ENCODE results near the gene DDX1. TPM values are rescaled to one million over a fixed set of nuclear protein-coding genes. Genes with fewer than 3 reads are reported as not detected.

DDX1 gene
- total RNA-seq, 2 donors from 2014 or later: 27.6 to 35.0 TPM

- Mint-ChIP-seq H3K27ac (no peak overlapping the region), H3K4me1 (peaks cover 22% of the 10 kb centered on the region), H3K27me3 (no peaks in the 10 kb centered on the region), H3K4me3 (no peak overlapping the region), H3K36me3 (ENCODE audit: low read depth) (peaks cover 8% of the 10 kb centered on the region)
- DNase-seq: no peak
- no peaks in the 10 kb centered on the region for H3K9me3 ChIP-seq (ENCODE audit: control insufficient read depth, low read length, poor library complexity, severe bottlenecking)
- no peak for ATAC-seq
Measured at GRCh38 chr2:15594291-15595256, 2.9 kb downstream of the DDX1 start.

GRCh38 chr2:15595342-15595905 is 3.8 kb downstream of the DDX1 start:
- Mint-ChIP-seq H3K4me3 (no peak overlapping the region), H3K36me3 (ENCODE audit: low read depth) (peaks cover 10% of the 10 kb centered on the region), H3K27me3 (no peaks in the 10 kb centered on the region), H3K27ac (peak overlapping the region; percentile 3), H3K4me1 (peaks cover 22% of the 10 kb centered on the region)
- ATAC-seq (no peak), DNase-seq (no peak)
- H3K9me3 ChIP-seq (ENCODE audit: control insufficient read depth, low read length, poor library complexity, severe bottlenecking): no peaks in the 10 kb centered on the region

- H3K27me3 Mint-ChIP-seq: no peaks in the 10 kb centered on the region
- ATAC-seq: no peak
- H3K27ac Mint-ChIP-seq: peak overlapping the region; percentile 3
- H3K4me1 Mint-ChIP-seq: peaks cover 23% of the 10 kb centered on the region
- H3K9me3 ChIP-seq (ENCODE audit: control insufficient read depth, low read length, poor library complexity, severe bottlenecking): no peaks in the 10 kb centered on the region
- no peak overlapping the region for H3K4me3 Mint-ChIP-seq
- no peak for DNase-seq
- peaks cover 12% of the 10 kb centered on the region for H3K36me3 Mint-ChIP-seq (ENCODE audit: low read depth)
Measured at GRCh38 chr2:15595936-15596335, 4.3 kb downstream of the DDX1 start.

GRCh38 chr2:15596350-15596749 is 4.7 kb downstream of the DDX1 start:
- peaks cover 15% of the 10 kb centered on the region for H3K36me3 Mint-ChIP-seq (ENCODE audit: low read depth)
- H3K27me3 Mint-ChIP-seq: no peaks in the 10 kb centered on the region
- DNase-seq (no peak), ATAC-seq (no peak)
- H3K4me1 Mint-ChIP-seq: peaks cover 20% of the 10 kb centered on the region
- no peak overlapping the region for H3K27ac Mint-ChIP-seq
- H3K4me3 Mint-ChIP-seq: no peak overlapping the region
- H3K9me3 ChIP-seq (ENCODE audit: control insufficient read depth, low read length, poor library complexity, severe bottlenecking): no peaks in the 10 kb centered on the region

- no peaks in the 10 kb centered on the region for H3K9me3 ChIP-seq (ENCODE audit: control insufficient read depth, low read length, poor library complexity, severe bottlenecking)
- peaks cover 15% of the 10 kb centered on the region for H3K36me3 Mint-ChIP-seq (ENCODE audit: low read depth)
- DNase-seq: no peak
- no peaks in the 10 kb centered on the region for H3K27me3 Mint-ChIP-seq
- no peak for ATAC-seq
- no peak overlapping the region for H3K4me3 Mint-ChIP-seq
- H3K4me1 Mint-ChIP-seq: peaks cover 17% of the 10 kb centered on the region
- H3K27ac Mint-ChIP-seq: no peak overlapping the region
Measured at GRCh38 chr2:15596968-15597367, 5.3 kb downstream of the DDX1 start.

- DNase-seq (no peak), ATAC-seq (no peak)
- H3K27me3 Mint-ChIP-seq: no peaks in the 10 kb centered on the region
- no peaks in the 10 kb centered on the region for H3K9me3 ChIP-seq (ENCODE audit: control insufficient read depth, low read length, poor library complexity, severe bottlenecking)
- peaks cover 22% of the 10 kb centered on the region for H3K36me3 Mint-ChIP-seq (ENCODE audit: low read depth)
- peaks cover 13% of the 10 kb centered on the region for H3K4me1 Mint-ChIP-seq
- H3K4me3 Mint-ChIP-seq: no peak overlapping the region
- H3K27ac Mint-ChIP-seq: no peak overlapping the region
Measured at GRCh38 chr2:15599994-15600393, 8.3 kb downstream of the DDX1 start.

- H3K4me1 Mint-ChIP-seq: peaks cover 14% of the 10 kb centered on the region
- H3K36me3 Mint-ChIP-seq (ENCODE audit: low read depth): peaks cover 24% of the 10 kb centered on the region
- DNase-seq: no peak
- H3K9me3 ChIP-seq (ENCODE audit: control insufficient read depth, low read length, poor library complexity, severe bottlenecking): no peaks in the 10 kb centered on the region
- H3K27me3 Mint-ChIP-seq: no peaks in the 10 kb centered on the region
- H3K27ac Mint-ChIP-seq: no peak overlapping the region
- no peak for ATAC-seq
- no peak overlapping the region for H3K4me3 Mint-ChIP-seq
Measured at GRCh38 chr2:15601681-15602080, 10.0 kb downstream of the DDX1 start.

GRCh38 chr2:15602393-15602792 is 10.7 kb downstream of the DDX1 start:
- no peaks in the 10 kb centered on the region for H3K27me3 Mint-ChIP-seq
- DNase-seq: no peak
- H3K27ac Mint-ChIP-seq: no peak overlapping the region
- peaks cover 24% of the 10 kb centered on the region for H3K36me3 Mint-ChIP-seq (ENCODE audit: low read depth)
- no peak overlapping the region for H3K4me3 Mint-ChIP-seq
- H3K9me3 ChIP-seq (ENCODE audit: control insufficient read depth, low read length, poor library complexity, severe bottlenecking): no peaks in the 10 kb centered on the region
- no peak for ATAC-seq
- peaks cover 14% of the 10 kb centered on the region for H3K4me1 Mint-ChIP-seq

- H3K27ac Mint-ChIP-seq: no peak overlapping the region
- no peaks in the 10 kb centered on the region for H3K27me3 Mint-ChIP-seq
Measured at GRCh38 chr2:15603044-15603765, 11.5 kb downstream of the DDX1 start.

GRCh38 chr2:15603948-15604347 is 12.3 kb downstream of the DDX1 start:
- Mint-ChIP-seq H3K36me3 (ENCODE audit: low read depth) (peaks cover 23% of the 10 kb centered on the region), H3K27ac (no peak overlapping the region), H3K27me3 (no peaks in the 10 kb centered on the region), H3K4me1 (peaks cover 14% of the 10 kb centered on the region), H3K4me3 (no peak overlapping the region)
- no peaks in the 10 kb centered on the region for H3K9me3 ChIP-seq (ENCODE audit: control insufficient read depth, low read length, poor library complexity, severe bottlenecking)
- ATAC-seq (no peak), DNase-seq (no peak)

More at GRCh38 chr2:15603044-15603765, 11.5 kb downstream of the DDX1 start:
- H3K4me3 Mint-ChIP-seq: no peak overlapping the region
- DNase-seq (no peak), ATAC-seq (no peak)
- H3K4me1 Mint-ChIP-seq: peaks cover 14% of the 10 kb centered on the region
- H3K36me3 Mint-ChIP-seq (ENCODE audit: low read depth): peaks cover 23% of the 10 kb centered on the region
- H3K9me3 ChIP-seq (ENCODE audit: control insufficient read depth, low read length, poor library complexity, severe bottlenecking): no peaks in the 10 kb centered on the region

GRCh38 chr2:15605721-15606120 is 14.1 kb downstream of the DDX1 start:
- no peaks in the 10 kb centered on the region for H3K27me3 Mint-ChIP-seq
- H3K36me3 Mint-ChIP-seq (ENCODE audit: low read depth): peaks cover 26% of the 10 kb centered on the region
- H3K4me3 Mint-ChIP-seq: no peak overlapping the region
- DNase-seq: no peak
- no peak for ATAC-seq
- H3K4me1 Mint-ChIP-seq: peaks cover 14% of the 10 kb centered on the region
- H3K9me3 ChIP-seq (ENCODE audit: control insufficient read depth, low read length, poor library complexity, severe bottlenecking): no peaks in the 10 kb centered on the region
- peak overlapping the region; percentile 83 for H3K27ac Mint-ChIP-seq

- no peak overlapping the region for H3K27ac Mint-ChIP-seq
- H3K4me1 Mint-ChIP-seq: peaks cover 12% of the 10 kb centered on the region
- no peak for DNase-seq
- no peak for ATAC-seq
- no peak overlapping the region for H3K4me3 Mint-ChIP-seq
- H3K9me3 ChIP-seq (ENCODE audit: control insufficient read depth, low read length, poor library complexity, severe bottlenecking): no peaks in the 10 kb centered on the region
- H3K27me3 Mint-ChIP-seq: no peaks in the 10 kb centered on the region
- H3K36me3 Mint-ChIP-seq (ENCODE audit: low read depth): peaks cover 21% of the 10 kb centered on the region
Measured at GRCh38 chr2:15606481-15607441, 15.1 kb downstream of the DDX1 start.

Data from T-helper 17 cell (primary cell).